ENCODE measurements around the gene BMP7.

BMP7 gene

DNA sequence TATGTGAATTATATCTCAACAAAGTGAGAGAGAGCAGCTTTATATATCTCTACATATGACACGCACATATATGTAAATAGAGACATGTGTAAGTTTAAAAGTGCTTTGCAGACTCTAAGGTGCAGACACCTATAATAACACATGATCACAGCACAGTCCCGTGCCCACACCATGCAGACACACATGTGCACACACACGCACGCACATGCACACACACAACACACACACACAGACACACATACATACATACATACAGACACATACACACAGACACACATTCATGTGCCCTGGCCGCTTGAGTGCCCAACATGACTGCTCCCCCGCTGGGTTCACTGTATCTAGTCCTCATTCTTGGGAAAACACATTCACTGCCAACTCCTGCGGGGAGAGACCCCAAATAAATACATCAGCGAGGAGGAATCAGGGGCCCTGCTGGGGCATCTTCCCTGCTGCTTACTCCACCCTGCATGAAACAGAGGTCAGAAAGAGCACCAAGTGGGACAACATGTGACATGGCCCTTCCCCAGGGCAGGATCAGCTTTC, 121.3 kb downstream of the BMP7 start:
- no peak for DNase-seq (ENCODE audit: low spot score)

DNA sequence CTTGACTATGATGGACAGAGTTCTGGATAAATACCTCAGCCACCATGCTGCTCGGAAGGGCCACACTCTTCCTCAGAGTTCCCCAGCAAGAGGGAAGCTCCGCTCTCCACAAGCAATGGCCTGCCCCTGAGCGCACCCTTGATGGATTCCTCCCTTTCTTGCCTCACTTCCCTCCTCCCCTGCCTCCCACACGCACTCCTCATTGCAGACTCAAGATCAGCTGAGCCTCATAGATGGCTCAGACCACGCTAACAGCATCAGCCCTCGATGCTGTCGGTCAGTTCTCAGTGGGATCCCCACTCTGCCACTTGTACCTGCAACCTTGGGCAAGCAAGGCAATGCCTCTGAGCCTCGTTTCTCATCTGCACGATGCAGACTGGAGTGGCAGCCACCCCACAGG, 123.3 kb downstream of the BMP7 start:
- no peak for DNase-seq (ENCODE audit: low spot score)

DNA sequence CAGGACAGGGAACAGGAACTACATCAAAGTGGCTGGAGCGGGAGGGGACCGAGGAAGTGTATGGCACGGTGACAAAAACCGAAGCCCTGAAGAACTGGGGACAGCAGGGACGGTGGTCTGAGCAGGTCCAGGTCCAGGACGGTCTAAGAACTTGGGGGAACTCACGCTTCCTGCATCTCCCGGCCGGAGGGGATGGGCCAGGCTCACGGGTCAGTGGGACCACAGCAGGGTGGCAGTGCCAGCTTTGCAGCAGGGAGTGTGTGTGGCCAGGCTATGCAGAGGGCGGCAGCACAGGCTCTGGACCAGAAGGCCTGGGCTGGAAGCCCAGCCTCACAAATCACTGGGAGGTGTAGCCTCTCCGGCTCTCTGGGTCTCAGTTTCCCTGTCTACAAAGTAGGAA, 123.8 kb downstream of the BMP7 start:
- DNase-seq (ENCODE audit: low spot score) = no peak

DNA sequence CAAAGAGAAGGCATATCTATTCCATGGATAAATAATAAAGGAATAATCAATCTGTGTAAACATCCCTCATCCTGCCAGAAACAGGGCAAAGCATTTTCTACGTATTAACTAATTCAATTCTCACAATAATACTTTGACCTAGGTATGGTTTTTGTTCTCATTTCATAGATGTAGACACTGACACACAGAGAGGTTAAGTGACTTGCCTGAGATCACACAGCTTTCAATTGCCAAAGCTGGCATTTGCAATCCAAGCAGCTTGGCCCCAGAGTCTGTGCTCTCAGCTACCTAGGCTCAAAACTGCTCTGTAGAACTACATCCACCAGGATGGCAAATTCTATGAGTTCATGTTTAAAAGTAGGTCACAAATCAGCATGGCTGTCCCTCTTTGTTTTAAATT, 124.9 kb downstream of the BMP7 start:
- no peak for DNase-seq (ENCODE audit: low spot score)

DNA sequence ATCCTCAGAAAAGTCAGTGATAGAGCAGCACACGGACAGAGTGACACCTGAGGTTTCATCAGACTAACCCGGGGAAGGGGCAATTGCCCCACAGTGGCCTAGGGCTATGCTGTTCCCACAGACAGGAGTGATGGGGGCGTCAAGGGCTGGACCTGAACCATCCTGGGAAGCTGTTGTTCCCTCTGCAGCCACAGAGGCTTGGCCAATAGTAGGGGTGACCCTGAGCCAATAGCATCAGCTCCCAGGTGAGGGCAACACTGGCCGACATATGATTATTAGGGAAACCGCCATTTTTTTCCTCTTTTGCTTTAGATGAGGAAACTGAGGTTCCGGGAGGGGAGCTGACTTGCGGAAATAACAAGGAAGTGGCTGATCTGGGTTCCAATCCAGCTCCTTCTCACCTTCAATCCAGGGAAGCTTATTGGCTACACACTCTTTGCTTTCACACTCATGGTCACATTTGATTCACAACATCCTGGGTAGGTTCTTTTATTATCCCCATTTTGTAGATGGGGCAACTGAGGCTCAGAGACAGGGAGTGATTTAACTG, 126.0 kb downstream of the BMP7 start:
- DNase-seq (ENCODE audit: low spot score) = no peak

DNA sequence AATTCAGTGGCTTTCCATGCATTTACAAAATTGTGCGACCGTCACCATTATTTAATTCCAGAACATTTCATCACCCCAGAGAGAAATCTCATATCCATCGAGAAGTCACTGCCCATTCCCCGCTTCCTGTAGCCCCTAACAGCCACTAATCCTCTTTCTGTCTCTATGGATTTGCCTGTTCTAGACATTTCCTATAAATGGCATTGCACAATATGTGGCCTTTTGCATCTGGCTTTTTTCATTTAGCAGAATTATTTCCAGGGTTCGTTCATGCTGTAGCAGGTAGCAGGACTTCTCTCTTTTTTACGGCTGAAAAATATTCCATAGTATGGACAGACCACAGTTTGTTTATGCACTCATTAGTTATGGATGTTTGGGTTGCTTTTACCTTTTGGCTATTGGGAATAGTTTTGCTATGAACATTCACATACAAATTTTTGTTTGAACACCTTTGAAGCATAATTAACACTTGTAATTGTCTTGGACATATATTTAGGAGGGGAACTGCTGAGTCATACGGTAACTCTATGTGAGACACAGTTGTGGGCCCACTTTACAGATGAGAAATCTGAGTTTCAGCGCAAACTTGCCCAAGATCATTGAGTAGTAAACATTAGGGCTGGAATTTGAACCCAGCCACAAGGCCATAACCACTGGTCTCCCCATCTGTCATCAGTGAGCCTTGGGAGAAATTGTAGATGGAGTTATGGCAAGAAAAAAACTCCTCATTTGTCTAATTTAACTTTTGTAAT, 126.9 kb downstream of the BMP7 start:
- DNase-seq (ENCODE audit: low spot score) = no peak

DNA sequence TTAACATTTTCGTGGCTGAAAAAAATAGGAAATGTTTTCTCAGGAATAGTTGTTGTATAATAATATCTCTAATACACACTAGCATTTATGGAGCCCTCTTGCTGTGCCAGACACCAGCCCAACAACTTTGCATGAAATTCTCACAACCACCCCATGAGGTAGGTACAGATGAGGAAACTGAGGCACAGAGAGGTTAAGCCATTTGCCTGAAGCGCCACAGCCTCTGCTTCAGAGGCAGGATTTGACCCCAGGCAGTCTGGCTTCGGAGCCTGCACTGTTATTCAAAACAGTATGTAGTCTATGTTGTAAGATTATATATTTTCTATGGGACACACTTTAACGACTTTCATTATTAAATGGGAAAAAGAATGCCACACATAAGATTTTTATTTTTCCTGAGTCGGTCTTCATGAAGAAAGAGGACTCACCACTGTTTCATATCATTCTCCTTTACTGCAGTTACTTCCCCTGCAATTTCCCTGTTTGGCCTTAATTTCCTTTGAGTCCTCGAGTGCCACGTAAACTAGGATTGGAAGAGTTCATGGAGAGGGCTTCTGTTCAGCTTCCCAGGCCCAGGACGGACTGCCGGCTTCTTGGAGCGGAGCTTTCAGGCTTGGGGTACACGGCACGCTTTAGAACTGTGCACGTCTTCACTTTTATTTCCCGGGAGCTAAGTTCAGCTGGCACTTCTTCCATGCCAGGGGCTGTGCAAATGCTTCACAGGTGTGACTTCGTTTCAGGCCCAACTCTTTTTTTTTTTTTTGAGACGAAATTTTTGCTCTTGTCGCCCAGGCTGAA, 128.0 kb downstream of the BMP7 start:
- no peak for DNase-seq (ENCODE audit: low spot score)

DNA sequence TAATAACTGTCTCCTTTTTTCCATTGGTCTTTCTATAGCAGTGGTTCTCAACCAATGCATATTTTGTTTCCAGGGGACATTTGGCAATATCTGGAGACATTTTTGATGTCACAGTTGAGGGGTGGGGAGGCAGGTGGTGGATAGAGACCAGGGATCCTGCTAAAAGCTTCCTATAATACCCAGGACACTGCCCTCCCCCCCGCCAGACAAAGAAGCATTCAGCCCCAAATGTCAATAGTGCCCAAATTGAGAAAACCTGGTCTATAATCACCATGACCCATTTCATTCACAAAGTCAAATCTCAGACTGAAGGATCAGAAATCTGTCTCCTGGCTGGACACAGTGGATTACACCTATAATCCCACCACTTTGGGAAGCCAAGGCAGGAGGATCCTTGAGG, 128.8 kb downstream of the BMP7 start:
- no peak for DNase-seq (ENCODE audit: low spot score)

DNA sequence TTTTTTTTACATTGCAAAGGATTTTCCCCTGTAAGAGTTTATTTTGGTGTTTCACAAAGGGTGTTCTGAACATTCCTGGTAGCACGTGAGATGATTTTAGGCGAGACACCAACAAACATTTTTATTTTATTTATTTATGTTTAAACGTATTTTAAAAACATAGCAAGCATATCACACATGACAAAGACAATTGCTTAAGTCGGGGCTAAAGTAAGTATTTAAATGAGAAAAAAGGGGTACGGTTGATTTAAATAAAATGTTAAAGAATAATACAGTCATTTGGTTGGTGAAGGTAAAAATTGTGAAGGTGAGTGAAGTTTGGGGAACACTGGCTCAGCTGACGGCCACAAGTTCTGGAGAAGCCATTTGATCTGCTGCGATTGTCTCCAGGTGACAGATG, 129.7 kb downstream of the BMP7 start:
- DNase-seq (ENCODE audit: low spot score) = no peak

DNA sequence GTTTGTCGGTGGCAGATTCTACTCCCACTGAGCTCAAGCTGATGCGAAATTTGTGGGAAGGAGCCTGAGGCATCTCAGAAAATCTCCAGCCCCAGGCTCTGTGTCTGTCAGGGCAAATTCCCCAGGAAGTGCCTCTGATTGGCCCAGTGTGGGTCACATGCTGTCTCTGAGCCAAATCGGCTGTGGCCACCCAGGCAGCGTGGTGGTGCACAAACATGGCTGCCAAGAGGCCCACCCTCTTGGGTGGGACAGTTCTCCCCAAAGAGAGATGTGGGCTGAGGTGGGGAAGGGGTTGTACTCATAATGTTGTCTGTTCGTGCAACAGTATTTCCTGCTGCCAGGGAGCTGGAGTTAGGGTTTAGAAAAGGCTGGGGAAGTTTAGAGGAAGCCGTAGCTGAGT, 130.6 kb downstream of the BMP7 start:
- DNase-seq (ENCODE audit: low spot score) = no peak

DNA sequence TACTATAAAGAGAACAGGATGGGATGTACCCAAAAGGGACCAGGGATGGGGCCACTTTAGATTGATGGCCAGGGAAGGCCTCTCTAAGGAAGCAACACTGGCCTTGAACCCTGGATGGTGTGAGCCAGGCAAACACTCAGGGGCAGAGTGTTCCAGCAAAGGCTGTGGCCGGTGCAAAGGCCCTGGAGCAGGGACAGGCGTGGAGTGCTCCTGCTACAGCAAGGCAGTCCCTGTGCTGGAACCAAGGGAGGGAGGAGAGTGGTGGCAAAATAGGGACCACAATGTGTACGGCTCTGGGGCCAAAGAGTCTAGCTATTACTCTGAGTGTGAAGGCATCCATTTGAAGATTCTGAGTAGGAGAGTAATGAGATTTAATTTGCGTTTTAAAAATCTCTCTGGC, 131.6 kb downstream of the BMP7 start:
- DNase-seq (ENCODE audit: low spot score) = no peak

DNA sequence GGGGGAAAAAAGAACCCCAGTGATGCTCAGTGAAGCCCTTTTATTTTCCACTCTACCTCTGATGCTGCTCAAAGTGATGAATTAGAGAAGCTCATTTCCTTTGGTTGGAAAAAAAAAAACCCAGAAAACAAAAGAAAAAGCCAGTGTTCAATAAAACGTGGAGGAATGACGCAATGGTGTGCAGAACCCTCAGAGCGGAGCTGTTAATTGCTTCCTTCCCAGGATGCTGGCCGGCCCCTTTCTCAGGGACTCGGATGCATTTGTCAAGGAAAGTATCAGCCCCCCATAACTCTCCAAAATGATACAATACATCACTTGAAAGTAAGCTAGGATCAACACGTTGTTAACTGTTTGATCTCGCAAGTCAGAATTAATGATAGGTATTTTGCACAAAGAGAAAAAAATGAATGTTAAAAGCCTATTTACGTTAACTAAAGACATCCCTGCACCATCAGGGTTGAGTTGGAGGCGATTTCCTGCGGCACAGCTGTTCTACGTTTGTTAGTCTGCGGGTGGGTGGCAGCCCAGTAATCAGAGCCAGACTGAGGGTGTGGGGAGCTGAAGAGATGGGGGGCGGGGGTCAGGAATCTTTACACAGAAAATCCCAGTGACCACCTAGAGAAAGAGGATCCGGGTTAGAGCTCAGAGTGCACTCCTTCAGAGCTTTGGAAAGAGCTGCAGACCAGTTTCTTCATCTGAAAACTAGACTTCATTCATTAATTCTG, 132.4 kb downstream of the BMP7 start:
- DNase-seq (ENCODE audit: low spot score) = no peak

DNA sequence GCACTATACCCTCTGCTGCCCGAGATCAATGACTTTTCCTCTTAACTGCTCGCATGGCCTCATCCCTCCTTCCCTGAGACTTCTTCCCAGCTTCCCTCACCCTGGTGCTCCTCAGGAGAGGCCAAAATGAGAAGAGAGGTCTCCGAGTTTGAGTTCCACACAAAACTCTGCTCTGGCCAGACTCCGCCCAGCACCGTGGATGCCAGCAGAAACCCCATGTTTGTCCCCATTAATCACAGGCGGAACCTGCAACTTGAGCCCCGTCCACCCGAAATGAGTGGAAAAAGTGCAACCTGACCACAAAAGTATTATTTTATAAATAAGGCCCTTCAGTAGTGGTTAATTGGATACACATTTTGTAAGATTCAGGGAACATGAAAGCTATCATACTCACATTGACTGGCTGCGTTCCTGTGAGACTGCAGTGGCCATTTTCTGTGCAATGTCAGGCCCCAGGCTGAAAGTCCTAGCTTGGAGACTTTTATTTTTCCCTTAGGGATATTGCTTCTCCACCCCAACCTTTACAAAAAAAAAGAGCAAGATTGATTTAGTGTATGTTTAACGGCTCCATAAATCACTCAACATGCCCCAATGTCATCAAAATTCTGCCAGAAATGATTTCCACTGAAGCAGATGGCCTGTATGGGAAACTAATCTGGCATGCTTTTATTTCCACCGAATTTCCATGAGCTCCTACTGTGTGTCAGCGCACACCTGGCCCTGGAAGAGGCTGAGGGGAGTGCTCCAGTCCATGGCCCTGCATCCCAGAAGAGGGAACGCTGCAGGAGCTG, 134.6 kb downstream of the BMP7 start:
- no peak for DNase-seq (ENCODE audit: low spot score)

DNA sequence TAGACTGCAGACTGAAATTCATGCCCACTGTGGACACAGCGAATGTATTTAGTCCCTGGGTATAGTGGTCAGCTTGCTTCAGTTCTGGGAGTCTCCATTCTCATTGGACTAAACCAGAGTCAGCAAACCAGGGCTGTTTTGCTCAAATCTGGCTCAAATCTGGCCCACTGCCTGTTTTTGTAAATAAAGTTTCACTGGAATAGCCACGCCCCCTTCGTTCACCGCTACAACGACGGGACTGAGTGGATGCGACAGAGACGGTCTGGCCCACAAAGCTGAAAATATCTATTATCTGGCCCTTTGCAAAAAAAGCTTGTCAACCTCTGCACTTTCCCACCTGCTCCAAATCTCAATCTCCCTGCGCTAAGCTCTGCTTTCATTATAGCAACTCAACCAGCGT, 135.4 kb downstream of the BMP7 start:
- DNase-seq (ENCODE audit: low spot score) = no peak

DNA sequence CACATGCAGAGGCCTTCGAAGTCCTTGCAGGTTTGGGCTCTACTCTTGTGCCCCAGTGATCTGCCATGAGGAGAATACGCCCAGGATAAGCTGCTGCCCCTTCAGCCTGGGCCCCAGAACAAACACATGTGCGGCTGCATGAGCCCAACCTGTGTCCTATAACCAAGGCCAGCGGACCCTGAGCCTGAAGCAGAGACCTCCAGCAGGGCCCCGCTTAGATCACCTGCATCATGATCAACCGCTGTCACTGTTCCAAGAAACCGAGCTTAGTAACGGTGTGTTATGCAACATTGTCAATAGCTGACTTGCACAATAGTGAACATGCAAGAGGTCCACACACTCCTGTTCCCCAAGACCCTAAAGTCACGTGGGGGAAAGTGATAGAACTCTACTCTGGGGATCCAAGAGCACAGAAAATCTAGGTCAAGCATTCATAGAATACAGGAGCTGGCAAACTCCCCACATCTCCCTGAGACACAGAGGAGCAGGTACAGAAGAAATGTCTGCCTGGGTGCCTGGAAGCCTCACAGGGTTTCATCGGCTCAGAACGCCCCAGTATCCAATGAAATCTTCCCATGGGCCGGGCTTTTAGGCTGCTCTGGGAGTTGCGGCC, 136.2 kb downstream of the BMP7 start:
- no peak for DNase-seq (ENCODE audit: low spot score)

DNA sequence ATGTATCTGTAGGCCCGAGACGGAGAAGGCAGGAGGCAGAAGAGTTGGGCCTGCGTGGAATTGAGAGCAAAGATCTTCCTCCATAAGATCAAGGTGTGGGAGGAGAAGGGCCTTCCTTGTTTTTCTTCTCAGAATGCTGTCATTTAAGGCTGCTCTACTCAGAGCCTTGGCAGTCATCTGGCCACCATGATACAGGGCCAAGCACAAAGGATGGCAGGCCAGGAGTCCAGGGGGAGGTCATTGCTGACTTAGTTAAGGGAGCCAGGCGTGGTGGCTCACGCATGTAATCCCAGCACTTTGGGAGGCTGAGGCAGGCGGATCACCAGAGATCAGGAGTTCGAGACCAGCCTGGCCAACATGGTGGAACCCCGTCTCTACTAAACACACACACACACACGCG, 137.1 kb downstream of the BMP7 start:
- no peak for DNase-seq (ENCODE audit: low spot score)

DNA sequence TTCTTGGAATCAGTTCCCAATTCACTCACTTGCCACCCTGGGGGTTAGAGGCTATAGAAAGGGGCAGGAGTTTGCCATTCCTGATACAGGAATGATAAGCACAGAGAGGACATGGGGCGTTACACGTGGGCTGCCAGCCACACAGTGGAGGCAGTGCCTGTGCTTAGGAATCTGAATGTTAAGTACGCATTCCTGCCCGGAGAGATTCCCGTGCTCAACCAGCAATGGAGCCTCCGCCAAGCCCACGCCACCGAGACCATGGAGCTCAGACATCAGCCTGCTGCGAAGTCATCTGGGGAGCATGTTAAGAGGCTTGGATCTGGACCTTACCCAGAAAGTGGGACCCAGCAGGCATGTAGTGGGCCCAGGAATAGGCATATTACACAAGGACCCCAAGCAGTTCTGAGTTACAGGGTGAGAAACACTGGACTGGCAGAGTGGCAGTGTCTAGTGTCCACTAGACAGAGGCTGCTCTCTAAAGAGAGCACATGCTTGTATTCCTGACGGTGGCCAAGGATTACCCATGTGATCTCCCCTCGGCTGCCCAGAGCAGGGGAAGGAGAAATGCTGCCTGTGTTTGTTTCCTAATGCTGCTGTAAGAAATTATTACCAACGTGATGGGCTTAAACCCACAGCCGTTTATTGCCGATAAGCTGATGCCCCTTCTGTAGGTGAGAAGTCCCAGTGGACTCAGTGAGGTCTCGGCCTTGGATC, 138.2 kb downstream of the BMP7 start:
- no peak for DNase-seq (ENCODE audit: low spot score)

DNA sequence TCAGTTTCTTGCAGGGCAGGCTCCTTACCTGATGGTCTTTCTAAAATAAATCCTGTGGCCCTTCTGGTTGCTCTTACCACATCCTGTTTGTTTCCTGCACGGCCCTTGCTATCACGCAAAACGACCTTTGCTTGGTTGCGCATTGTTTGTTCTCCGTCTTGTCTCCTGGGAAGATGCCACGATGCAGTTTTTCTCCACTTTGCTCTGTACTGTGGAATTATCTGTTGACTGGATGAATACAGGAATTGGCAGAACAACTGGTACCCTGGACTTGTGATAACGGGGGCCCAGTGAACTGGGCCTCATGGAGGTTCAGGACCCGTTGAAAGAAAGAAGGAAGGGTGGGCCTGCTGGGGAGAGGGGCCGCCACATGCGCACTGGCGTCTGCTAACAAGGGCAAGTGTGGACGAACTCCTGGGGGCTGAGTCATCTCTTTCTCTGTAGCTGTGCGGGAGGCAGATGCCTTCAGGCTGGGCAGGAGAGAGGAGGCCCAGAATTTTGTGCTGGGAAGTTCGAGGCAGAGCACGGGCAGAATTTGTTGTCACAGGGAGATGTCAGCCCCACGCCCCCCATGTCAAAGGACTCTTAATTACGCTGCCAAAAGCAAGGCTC, 139.9 kb downstream of the BMP7 start:
- no peak for DNase-seq (ENCODE audit: low spot score)

DNA sequence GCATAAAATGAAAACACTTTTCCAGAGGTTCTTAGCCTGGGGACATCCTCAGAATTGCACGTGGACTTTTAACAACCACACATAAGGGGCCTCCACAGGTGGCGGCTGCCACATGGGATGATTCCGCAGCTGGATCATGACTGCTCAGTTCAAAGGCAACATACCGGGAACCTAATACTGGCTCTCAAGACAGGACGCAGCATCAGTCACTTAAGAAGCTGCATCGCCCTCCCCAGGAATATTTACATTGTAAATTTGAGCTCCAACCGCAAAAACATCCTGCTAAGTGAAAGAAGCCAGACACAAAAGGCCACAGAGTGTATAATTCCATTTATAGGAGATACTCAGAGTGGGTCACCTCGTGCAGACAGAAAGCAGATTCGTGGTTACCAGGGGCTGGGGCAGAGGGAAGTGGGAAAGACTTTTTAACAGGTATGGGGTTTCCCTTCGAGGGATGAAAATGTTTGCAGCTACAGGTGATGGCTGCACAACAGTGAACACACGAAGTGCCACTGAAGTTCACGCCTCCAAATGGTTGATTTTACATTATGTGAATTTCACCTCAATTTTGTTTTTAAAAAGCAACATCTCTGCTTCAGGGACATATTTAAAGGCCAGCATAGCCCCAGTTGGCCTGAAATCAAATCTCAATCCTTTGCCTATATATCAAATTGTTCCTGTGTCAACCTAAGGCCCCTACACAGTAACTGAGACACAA, 141.5 kb downstream of the BMP7 start:
- no peak for DNase-seq (ENCODE audit: low spot score)
